Measurements from ENCODE around the gene GPR107. TPM values are rescaled to one million over a fixed set of nuclear protein-coding genes. Genes with fewer than 3 reads are reported as not detected.
A peak's percentile ranks its signal among the peaks of the same experiment; 100 is the strongest.

The GPR107 gene
- total RNA-seq, 1 experiment from 2014 or later, result 13.8 TPM

- DNase-seq (ENCODE audit: low spot score), result no peak
Observed at GRCh38 chr9:130053109-130053503, 600 bp upstream of the GPR107 start.

- peak; percentile 22 for DNase-seq (ENCODE audit: low spot score)
Observed at GRCh38 chr9:130054325-130054786, 650 bp downstream of the GPR107 start.

- no peak for DNase-seq (ENCODE audit: low spot score)
Observed at GRCh38 chr9:130054820-130055219, 1.1 kb downstream of the GPR107 start.

- DNase-seq (ENCODE audit: low spot score), result peak; percentile 28
Observed at GRCh38 chr9:130058154-130058553, 4.4 kb downstream of the GPR107 start.

GRCh38 chr9:130058887-130059286, 5.2 kb downstream of the GPR107 start:
- no peak for DNase-seq (ENCODE audit: low spot score)

- no peak for DNase-seq (ENCODE audit: low spot score)
Observed at GRCh38 chr9:130060296-130060695, 6.6 kb downstream of the GPR107 start.

- DNase-seq (ENCODE audit: low spot score), result no peak
Observed at GRCh38 chr9:130062750-130063149, 9.0 kb downstream of the GPR107 start.

GRCh38 chr9:130064621-130065020, 10.9 kb downstream of the GPR107 start:
- no peak for DNase-seq (ENCODE audit: low spot score)

- no peak for DNase-seq (ENCODE audit: low spot score)
Observed at GRCh38 chr9:130069048-130069447, 15.3 kb downstream of the GPR107 start.

GRCh38 chr9:130072515-130073235, 19.0 kb downstream of the GPR107 start:
- DNase-seq (ENCODE audit: low spot score), result no peak

GRCh38 chr9:130073373-130073772, 19.7 kb downstream of the GPR107 start:
- DNase-seq (ENCODE audit: low spot score), result no peak

- no peak for DNase-seq (ENCODE audit: low spot score)
Observed at GRCh38 chr9:130078547-130078946, 24.8 kb downstream of the GPR107 start.

GRCh38 chr9:130084337-130084736, 30.6 kb downstream of the GPR107 start:
- no peak for DNase-seq (ENCODE audit: low spot score)

- no peak for DNase-seq (ENCODE audit: low spot score)
Observed at GRCh38 chr9:130088051-130088450, 34.3 kb downstream of the GPR107 start.

- DNase-seq (ENCODE audit: low spot score), result no peak
Observed at GRCh38 chr9:130089141-130089540, 35.4 kb downstream of the GPR107 start.

GRCh38 chr9:130090915-130091314, 37.2 kb downstream of the GPR107 start:
- DNase-seq (ENCODE audit: low spot score), result no peak

GRCh38 chr9:130092910-130093309, 39.2 kb downstream of the GPR107 start:
- DNase-seq (ENCODE audit: low spot score), result no peak

GRCh38 chr9:130095872-130096271, 42.2 kb downstream of the GPR107 start:
- DNase-seq (ENCODE audit: low spot score), result no peak

- no peak for DNase-seq (ENCODE audit: low spot score)
Observed at GRCh38 chr9:130100681-130101080, 47.0 kb downstream of the GPR107 start.

GRCh38 chr9:130101915-130102314, 48.2 kb downstream of the GPR107 start:
- no peak for DNase-seq (ENCODE audit: low spot score)

- no peak for DNase-seq (ENCODE audit: low spot score)
Observed at GRCh38 chr9:130104491-130105193, 50.9 kb downstream of the GPR107 start.

GRCh38 chr9:130106860-130107233, 53.1 kb downstream of the GPR107 start:
- no peak for DNase-seq (ENCODE audit: low spot score)

- DNase-seq (ENCODE audit: low spot score), result peak; percentile 84
Observed at GRCh38 chr9:130107234-130107861, 53.6 kb downstream of the GPR107 start.

Measured in HT-29 (cell line).